GM12865 (cell line): ENCODE results near the gene RELN.

Source experiments
- DNase-seq: peaks from one replicate; pipeline ENCODE4 v3.0.0; 2010; ENCODE audit warnings: low read depth
- H3K4me3 ChIP-seq: 2 replicates; pipeline ENCODE4 v1.5.1; 2011; ENCODE audit warnings: mild to moderate bottlenecking, low read depth, low read length, control low read depth
- TF ChIP-seq, protein P1 (sequence below): IDR thresholded peaks from 2 replicates; pipeline ENCODE4 v1.5.1; 2011; ENCODE audit warnings: low read length, control low read depth, low read depth, inconsistent platforms; ENCODE audit not compliant: insufficient read depth; ENCODE audit errors: missing control alignments

Gene RELN

GRCh38 chr7:103813970-103814369 is 175.5 kb downstream of the RELN start:
- no peak for DNase-seq
- H3K4me3 ChIP-seq: no peak overlapping the region
- TF ChIP-seq, protein P1, sequence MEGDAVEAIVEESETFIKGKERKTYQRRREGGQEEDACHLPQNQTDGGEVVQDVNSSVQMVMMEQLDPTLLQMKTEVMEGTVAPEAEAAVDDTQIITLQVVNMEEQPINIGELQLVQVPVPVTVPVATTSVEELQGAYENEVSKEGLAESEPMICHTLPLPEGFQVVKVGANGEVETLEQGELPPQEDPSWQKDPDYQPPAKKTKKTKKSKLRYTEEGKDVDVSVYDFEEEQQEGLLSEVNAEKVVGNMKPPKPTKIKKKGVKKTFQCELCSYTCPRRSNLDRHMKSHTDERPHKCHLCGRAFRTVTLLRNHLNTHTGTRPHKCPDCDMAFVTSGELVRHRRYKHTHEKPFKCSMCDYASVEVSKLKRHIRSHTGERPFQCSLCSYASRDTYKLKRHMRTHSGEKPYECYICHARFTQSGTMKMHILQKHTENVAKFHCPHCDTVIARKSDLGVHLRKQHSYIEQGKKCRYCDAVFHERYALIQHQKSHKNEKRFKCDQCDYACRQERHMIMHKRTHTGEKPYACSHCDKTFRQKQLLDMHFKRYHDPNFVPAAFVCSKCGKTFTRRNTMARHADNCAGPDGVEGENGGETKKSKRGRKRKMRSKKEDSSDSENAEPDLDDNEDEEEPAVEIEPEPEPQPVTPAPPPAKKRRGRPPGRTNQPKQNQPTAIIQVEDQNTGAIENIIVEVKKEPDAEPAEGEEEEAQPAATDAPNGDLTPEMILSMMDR: no peak

DNA sequence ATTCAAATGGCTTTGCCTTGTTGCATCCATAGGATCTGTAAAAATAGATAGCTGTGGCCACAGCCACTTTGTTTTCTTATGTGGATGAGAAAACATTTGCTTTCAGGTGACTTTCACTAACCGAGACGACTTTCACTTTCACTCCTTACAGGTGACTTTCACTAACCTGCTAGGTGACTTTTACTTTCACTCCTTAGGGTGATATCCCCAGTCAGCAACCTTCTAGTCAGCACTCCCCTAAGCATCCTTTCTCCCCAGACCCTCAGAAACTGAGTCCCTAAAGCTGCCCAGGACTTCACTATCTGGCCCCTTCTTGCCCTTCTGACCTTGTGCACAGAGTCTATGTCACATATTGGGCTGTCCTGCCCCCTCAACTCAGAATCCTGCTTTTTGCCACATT is 177.5 kb downstream of the RELN start:
- peak; percentile 41 for DNase-seq
- no peak overlapping the region for H3K4me3 ChIP-seq
- TF ChIP-seq, protein P1: no peak

GRCh38 chr7:103811290-103811689 is 178.2 kb downstream of the RELN start:
- H3K4me3 ChIP-seq: no peak overlapping the region
- no peak for DNase-seq
- TF ChIP-seq, protein P1: no peak

GRCh38 chr7:103810112-103810744 is 179.2 kb downstream of the RELN start:
- H3K4me3 ChIP-seq: no peak overlapping the region
- TF ChIP-seq, protein P1: no peak
- DNase-seq: no peak

DNA sequence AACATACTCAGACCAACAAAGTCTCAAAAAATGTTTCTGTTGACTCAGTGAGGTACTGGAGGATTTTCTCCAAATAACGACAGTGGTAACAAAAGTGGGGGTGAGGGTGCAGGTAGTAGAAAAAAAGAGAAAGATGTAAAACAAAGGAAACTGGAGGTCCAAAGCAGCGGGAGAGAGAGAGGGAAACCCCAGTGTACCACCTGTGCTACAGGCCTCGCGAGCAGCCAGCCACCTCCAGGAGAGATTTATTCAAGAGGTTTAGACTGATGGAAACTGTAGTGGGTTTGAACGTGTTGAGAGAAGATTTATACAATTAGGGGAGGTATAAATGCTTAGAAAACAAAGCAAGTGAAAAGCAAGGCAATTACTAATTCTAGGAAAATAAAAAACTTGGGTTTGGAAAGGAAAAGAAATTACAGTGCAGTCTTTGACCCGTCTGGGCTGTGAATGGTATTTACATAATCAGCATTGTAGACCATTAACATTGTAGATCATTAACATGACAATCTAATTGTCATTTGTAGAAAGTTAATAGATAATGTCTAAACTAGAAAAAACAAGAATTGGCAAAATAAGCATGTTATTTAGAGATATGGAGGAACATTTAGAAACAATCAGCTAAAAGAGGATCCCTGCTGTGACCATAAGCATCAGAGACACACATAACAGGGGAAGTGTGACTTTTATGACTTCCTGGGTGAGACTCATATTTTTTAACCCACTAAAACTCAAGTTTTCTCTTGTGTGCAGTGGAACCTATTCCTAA is 180.0 kb downstream of the RELN start:
- TF ChIP-seq, protein P1: no peak
- no peak for DNase-seq
- no peak overlapping the region for H3K4me3 ChIP-seq

DNA sequence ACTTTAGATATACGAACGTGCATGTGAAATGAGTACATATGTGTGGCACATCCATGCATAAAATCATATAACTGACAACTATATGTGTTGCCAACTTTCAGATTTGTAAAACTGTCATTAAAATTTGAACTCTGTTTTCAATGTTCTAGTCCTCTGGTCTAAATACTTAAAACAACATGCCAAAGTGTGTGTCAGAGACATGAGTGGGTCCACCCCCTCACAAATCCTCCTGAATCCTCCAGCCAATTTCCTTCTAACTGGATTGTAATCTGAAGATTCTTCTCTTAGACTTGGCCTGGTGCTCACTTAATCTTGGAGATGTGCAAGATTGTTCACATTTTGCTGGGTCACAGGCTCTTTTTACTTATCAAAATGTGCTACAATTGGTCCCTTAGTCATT is 184.1 kb downstream of the RELN start:
- TF ChIP-seq, protein P1: no peak
- no peak for DNase-seq
- H3K4me3 ChIP-seq: no peak overlapping the region

GRCh38 chr7:103803631-103804030 is 185.8 kb downstream of the RELN start:
- no peak for DNase-seq
- no peak overlapping the region for H3K4me3 ChIP-seq
- TF ChIP-seq, protein P1: no peak
